Calu3 (cell line): ENCODE measurements around the gene RAB1A. TPM values are rescaled to one million over a fixed set of nuclear protein-coding genes. Genes with fewer than 3 reads are reported as not detected.

Experiments used
- BruUV-seq: library from RNA; stranded (reverse); fragments of 400-500 nt; replicated peaks from 2 replicates; lab custom pipeline; 2021; lab: Mats Ljungman, UMichigan
- CTCF ChIA-PET: fragments of 300-600 bp; sonication (Branson Sonifier 250); formaldehyde crosslinking; loops from one replicate; lab custom pipeline; 2022; ENCODE audit warnings: antibody characterized with exemption; lab: Charles Lee
- DNase-seq: peaks from one replicate; pipeline ENCODE4 v3.0.0; 2022
- H3K27ac Mint-ChIP-seq: one replicate; pipeline ENCODE4 v1.8.0; 2022; ENCODE audit warnings: mixed read lengths; ENCODE audit not compliant: unreplicated experiment
- H3K27me3 Mint-ChIP-seq: one replicate; pipeline ENCODE4 v1.8.0; 2022; ENCODE audit warnings: mixed read lengths; ENCODE audit not compliant: unreplicated experiment
- H3K36me3 Mint-ChIP-seq: one replicate; pipeline ENCODE4 v1.8.0; 2022; ENCODE audit warnings: mild to moderate bottlenecking, moderate library complexity, mixed read lengths; ENCODE audit not compliant: insufficient read depth, unreplicated experiment
- H3K4me1 Mint-ChIP-seq: one replicate; pipeline ENCODE4 v1.8.0; 2022; ENCODE audit warnings: mild to moderate bottlenecking, low read depth, mixed read lengths; ENCODE audit not compliant: unreplicated experiment
- H3K4me3 Mint-ChIP-seq: one replicate; pipeline ENCODE4 v1.8.0; 2022; ENCODE audit warnings: mild to moderate bottlenecking, low read depth, moderate library complexity, mixed read lengths; ENCODE audit not compliant: unreplicated experiment
- H3K9me3 Mint-ChIP-seq: one replicate; pipeline ENCODE4 v1.8.0; 2022; ENCODE audit warnings: low read depth, mixed read lengths; ENCODE audit not compliant: unreplicated experiment
- CTCF ChIP-seq: fragments of 200-600 bp; IDR thresholded peaks from one replicate; pipeline ENCODE4 v1.8.0; 2022; ENCODE audit warnings: antibody characterized with exemption; ENCODE audit not compliant: unreplicated experiment
- intact Hi-C: fragments of 100-400 bp; cut with micrococcal nuclease; formaldehyde crosslinking; loops from one replicate; pipeline ENCODE4 v1.10.0; 2022; ENCODE audit not compliant: unreplicated experiment
- total RNA-seq: library from RNA; stranded (reverse); gene quantifications from 2 replicates; pipeline ENCODE4 v1.2.3, GENCODE V29; 2022

The RAB1A gene
- total RNA-seq, 1 experiment from 2014 or later, result 148 TPM

GRCh38 chr2:65164426-65164891 lies 34.6 kb upstream of the RAB1A start:
- Mint-ChIP-seq H3K4me3 (no peak overlapping the region), H3K9me3 (no peaks in the 10 kb centered on the region), H3K36me3 (no peaks in the 10 kb centered on the region), H3K4me1 (peaks cover 23% of the 10 kb centered on the region), H3K27me3 (no peaks in the 10 kb centered on the region), H3K27ac (no peak overlapping the region)
- no TSS peak for BruUV-seq
- intact Hi-C loops, result loop anchor here (10.0 kb wide), 1 partner anchor 80 kb away; no protein-coding TSS in a partner anchor
- CTCF ChIA-PET, result no interaction called here
- DNase-seq, result no peak
- TF ChIP-seq CTCF, result no peak

- BruUV-seq, result no TSS peak
- no peak overlapping the region for H3K27ac Mint-ChIP-seq
- H3K27me3 Mint-ChIP-seq, result no peaks in the 10 kb centered on the region
- CTCF ChIA-PET, result interaction anchor here (1.1 kb wide), 1 partner anchor 554 kb away, joined by 3 read pairs; no protein-coding TSS in a partner anchor
- H3K36me3 Mint-ChIP-seq, result no peaks in the 10 kb centered on the region
- intact Hi-C loops, result loop anchor here (10.0 kb wide), 1 partner anchor 77 kb away; no protein-coding TSS in a partner anchor
- H3K4me1 Mint-ChIP-seq, result peaks cover 23% of the 10 kb centered on the region
- no peak for DNase-seq
- no peak overlapping the region for H3K4me3 Mint-ChIP-seq
- H3K9me3 Mint-ChIP-seq, result no peaks in the 10 kb centered on the region
- TF ChIP-seq CTCF, result no peak
These were observed 31.7 kb upstream of the RAB1A start for GRCh38 chr2:65161551-65162100.

GRCh38 chr2:65159906-65160305 lies 30.0 kb upstream of the RAB1A start:
- TF ChIP-seq CTCF, result no peak
- no peaks in the 10 kb centered on the region for H3K9me3 Mint-ChIP-seq
- intact Hi-C loops, result loop anchor here (10.0 kb wide), 1 partner anchor 75 kb away; no protein-coding TSS in a partner anchor
- no peaks in the 10 kb centered on the region for H3K27me3 Mint-ChIP-seq
- BruUV-seq, result no TSS peak
- H3K4me3 Mint-ChIP-seq, result no peak overlapping the region
- CTCF ChIA-PET, result interaction anchor here (0.7 kb wide), 1 partner anchor 165 kb away, joined by 5 read pairs; no protein-coding TSS in a partner anchor
- DNase-seq, result no peak
- H3K36me3 Mint-ChIP-seq, result no peaks in the 10 kb centered on the region
- H3K27ac Mint-ChIP-seq, result no peak overlapping the region
- H3K4me1 Mint-ChIP-seq, result peaks cover 23% of the 10 kb centered on the region

- H3K4me3 Mint-ChIP-seq, result no peak overlapping the region
- TF ChIP-seq CTCF, result no peak
- no peak overlapping the region for H3K27ac Mint-ChIP-seq
- peaks cover 23% of the 10 kb centered on the region for H3K4me1 Mint-ChIP-seq
- intact Hi-C loops, result no loop called here
- no peak for DNase-seq
- no peaks in the 10 kb centered on the region for H3K27me3 Mint-ChIP-seq
- H3K36me3 Mint-ChIP-seq, result no peaks in the 10 kb centered on the region
- CTCF ChIA-PET, result interaction anchor here (0.6 to 0.7 kb wide), 2 partner anchors 117 to 1094 kb away, joined by 3 to 6 read pairs; no protein-coding TSS in a partner anchor
- no peaks in the 10 kb centered on the region for H3K9me3 Mint-ChIP-seq
- no TSS peak for BruUV-seq
These were observed 29.4 kb upstream of the RAB1A start for GRCh38 chr2:65159261-65159660.
